ENCODE results near the gene NECAP2.
"Not testable (repeated sequence)": the region's sequence is repeated elsewhere in the genome, so short reads cannot be mapped to it uniquely, and the experiment has no call there.

The NECAP2 gene

DNA sequence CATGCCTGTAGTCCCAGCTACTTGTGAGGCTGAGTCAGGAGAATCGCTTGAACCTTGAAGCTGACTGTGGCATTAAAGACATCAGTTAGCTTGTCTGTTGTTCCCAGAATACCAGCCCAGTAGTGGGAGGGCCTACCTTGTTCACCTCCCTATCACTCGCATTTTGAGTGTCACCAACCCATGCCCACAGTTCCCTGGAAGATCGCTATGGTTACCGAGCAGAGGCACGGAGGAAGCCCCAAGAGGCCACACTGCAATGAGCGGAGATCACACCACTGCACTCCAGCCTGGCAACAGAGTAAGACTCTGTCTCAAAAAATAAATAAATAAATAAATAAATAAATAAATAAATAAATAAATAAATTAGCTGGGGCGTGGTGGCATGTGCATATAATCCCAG, 52.4 kb downstream of the NECAP2 start:
- in situ Hi-C loops (cut with MboI; ENCODE audit: low sequenced_read_pairs): not testable (repeated sequence)

DNA sequence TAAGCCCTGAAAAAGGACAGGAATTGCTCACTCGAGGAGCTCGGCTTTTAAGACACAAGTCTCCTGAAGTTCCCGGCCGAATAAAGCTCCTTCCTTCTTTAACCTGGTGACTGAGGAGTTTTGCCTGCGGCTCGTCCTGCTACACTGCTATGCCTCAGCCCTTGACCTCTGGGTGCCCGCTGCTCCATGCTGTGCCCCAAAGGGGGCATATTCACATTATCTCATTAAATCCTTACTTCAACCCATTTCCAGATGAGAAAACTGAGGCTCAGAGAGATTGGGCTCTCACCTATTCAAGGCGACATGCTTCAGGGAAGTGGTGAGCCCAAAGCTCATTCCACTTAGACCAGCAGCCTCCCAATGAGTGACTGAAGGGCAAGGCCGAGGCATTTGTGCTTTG, 53.2 kb downstream of the NECAP2 start:
- in situ Hi-C loops (cut with MboI; ENCODE audit: low sequenced_read_pairs): not testable (repeated sequence)

DNA sequence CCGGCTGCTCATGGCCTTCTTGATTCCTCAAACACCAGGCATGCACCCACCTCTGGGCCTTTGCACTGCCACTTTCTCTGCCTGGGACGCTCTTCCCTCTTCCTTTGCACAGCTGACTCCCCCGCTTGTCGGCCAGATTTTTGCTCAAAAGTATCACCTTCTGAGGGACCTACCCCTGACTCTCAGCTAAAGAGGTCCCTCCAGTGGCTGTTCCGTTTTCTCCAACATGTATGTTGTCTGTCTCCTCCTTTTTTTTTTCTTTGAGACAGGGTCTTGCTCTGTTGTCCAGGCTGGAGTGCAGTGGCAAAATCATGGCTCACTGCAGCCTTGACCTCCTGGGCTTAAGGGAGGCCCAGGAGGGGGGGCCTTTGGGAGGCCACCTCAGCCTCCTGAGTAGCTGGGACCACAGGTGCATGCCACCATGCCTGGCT, 57.0 kb downstream of the NECAP2 start:
- in situ Hi-C loops (cut with MboI; ENCODE audit: low sequenced_read_pairs): not testable (repeated sequence)

DNA sequence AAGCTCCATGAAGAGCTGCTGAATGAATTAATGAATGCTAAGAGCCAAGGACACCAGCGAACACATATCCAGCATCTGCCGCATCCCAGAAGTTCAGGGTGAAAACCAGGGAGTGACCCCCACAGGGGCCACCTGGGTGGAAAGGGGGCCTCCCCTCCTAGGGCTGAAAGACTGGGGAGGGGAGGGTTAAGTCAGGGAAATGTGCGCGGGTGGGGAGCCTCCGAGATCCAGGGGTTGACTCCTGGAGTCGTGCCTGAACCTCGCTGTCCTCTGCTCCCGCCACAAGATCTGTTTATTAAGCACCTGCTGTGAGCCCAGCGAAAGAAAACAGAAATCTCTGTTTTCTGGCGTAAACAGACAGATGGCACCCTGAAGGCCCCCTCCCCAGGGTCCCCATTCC, 57.5 kb downstream of the NECAP2 start:
- in situ Hi-C loops (cut with MboI; ENCODE audit: low sequenced_read_pairs): not testable (repeated sequence)

DNA sequence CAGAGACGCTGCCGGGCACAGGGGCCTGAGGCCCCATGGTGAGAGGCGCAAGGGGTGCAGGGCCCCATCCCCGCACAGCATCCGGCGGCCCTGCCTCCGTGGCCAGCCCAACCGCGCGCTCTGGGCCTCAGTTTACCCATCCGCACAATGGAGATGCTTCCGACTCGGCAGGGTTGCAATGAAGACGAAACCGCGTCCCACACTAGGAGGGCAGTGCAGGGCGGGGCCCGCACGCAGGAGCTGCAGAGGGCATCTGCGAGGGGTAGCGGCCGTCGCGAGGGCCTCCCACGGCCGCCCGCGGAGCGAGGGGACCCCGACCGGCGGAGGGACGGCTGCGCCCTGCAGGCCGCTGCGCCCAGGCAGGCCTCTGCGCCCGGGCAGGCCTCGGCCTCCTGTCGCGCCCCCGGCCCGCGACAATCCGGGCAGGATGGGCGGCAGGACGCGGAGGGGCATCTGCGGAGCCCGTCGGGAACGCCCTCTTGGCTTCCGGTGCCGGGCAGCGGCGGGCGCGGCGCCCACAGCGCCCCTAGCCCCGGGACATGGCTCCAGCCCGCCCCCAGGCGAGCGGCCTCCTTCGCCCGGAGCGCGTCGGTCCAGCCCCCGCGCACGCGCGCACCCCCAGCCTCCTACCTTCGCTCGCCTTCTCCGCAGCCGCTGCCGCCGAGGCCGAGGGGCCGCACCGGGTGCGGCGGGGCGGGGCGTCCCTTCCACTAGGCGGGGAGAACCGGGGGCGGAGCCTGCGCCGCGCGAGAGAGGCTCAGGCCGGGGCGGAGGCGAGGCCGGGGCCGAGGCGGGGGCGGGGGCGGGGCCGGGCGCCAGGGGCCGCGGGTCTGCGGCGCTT, 58.3 kb downstream of the NECAP2 start:
- in situ Hi-C loops (cut with MboI; ENCODE audit: low sequenced_read_pairs): no loop called here

DNA sequence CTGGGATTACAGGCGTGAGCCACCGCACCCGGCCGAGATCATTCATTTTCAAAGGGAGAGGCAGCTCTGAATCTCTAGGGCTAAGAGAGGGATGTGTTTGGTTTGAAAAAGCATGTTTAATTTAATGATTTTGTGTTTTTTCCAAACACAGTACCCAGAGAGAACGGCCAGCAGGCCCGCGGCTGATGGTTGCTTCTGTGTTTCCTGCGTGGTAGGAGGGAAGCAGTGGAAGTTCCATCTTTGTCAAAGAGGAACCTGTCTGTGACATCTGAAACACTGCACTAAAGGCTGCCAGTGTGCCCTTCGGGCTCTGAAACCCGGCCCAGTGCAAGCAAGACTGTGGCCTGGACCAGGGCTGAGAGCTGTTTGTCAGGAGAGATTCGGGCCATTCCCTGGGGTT, 59.9 kb downstream of the NECAP2 start:
- in situ Hi-C loops (cut with MboI; ENCODE audit: low sequenced_read_pairs): not testable (repeated sequence)

DNA sequence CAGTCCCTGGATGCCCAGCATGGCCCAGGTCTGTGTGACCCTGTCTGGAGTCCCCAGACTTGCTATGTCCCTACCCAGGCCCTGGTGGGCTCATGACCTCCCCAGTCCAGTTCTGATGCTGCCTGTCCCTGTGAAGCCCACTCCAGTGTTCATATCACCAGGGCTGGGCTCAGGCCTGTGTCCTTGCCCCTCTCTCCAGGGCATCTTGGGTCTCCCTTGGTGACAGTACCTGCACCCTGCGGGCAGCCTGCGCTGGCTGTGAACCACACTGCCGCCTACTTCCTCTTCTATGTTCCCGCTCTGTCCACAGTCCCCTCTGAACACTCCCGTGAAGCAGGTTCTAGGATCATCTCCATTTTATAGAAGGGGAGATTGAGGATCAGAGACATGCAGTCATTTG, 60.5 kb downstream of the NECAP2 start:
- in situ Hi-C loops (cut with MboI; ENCODE audit: low sequenced_read_pairs): not testable (repeated sequence)

DNA sequence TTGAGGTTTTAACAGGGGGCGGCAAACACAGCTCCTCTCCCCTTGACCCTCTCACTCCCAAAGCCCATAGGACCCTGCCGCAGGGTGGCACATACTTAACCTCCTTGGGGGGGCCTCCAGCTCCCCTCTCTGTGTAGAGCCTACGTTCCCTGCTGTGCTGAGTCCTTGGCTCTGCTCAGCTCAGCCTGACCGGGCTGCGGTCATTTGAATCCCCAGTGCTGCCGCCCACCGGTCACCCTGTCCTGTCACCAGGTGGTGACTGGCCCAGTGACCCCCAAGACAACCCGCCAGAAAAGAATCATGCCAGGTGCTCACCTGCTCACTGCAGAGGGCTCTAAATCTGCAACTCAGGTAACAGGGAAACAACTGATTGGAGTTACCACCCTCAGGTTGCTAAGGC, 60.9 kb downstream of the NECAP2 start:
- in situ Hi-C loops (cut with MboI; ENCODE audit: low sequenced_read_pairs): not testable (repeated sequence)

DNA sequence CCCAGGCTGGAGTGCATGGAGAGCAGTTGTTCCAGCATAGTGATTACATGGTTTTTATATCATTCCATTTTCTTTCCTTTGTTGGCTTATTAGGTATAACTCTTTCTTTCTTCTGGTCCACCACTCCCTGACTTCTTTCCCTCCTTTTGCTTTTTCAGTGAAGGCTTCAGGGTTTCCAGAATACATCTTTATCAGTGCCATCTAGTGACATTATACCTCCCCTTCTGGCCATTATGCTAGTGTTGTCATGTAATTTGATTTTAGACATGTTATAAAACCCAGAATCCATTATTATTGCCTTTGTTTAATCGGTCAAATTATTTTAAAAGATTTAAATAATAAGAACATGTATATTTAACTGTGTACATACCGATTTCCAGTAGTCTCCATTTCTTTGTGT, 63.0 kb downstream of the NECAP2 start:
- in situ Hi-C loops (cut with MboI; ENCODE audit: low sequenced_read_pairs): no loop called here

DNA sequence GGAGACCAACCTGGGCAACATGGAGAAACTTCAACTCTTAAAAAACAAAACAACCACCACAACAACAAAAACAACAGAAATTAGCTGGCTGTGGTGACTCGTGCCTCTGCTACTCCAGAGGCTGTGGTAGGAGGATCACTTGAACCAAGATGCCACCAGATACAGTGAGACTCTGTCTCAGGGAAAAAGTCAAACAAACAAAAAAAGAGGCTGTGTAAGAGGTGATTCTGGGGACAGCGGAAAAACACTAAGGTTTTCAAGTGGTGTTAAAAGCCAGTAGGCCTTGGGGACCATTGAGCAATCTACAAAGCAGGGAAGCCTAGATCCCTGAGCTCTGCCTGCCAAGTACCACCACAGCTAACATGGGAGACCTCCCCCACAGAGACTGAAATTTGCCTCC, 65.3 kb downstream of the NECAP2 start:
- in situ Hi-C loops (cut with MboI; ENCODE audit: low sequenced_read_pairs): not testable (repeated sequence)

DNA sequence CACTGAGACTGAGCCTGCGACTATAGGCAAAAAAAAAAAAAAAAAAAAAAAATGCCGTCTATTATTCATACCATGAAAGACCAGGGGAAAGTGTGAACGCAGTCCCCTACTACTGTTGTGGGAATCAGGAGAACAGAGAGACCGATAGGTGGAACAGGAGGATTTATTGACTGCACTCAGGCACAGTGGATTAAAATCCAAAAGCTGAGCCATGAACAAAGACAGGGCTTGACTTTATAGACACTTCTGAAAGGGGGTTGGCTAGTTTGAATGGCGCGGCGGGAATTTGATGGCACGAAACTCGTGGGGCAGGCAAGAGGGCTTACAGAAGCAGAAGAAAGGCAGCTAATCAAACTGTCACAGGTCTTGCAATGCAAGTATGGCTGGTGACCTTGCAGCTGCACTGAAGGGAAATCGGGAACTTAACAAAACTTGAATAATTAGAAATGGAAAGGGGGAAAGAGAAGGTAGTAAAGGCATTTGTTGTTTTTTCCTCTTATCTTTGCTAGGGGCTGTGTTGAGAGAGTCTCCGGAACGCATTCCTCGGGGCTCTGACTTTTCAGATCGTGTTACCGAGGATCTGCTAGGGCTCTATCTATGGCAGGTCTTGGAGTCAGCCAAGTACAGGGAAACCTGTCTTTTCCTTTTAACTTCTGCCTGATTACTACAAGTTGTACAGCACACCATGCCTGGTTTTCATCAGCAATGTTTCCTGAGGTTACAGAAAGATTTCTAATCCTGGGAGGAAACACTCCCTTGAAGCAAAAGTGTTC, 66.0 kb downstream of the NECAP2 start:
- in situ Hi-C loops (cut with MboI; ENCODE audit: low sequenced_read_pairs): not testable (repeated sequence)

DNA sequence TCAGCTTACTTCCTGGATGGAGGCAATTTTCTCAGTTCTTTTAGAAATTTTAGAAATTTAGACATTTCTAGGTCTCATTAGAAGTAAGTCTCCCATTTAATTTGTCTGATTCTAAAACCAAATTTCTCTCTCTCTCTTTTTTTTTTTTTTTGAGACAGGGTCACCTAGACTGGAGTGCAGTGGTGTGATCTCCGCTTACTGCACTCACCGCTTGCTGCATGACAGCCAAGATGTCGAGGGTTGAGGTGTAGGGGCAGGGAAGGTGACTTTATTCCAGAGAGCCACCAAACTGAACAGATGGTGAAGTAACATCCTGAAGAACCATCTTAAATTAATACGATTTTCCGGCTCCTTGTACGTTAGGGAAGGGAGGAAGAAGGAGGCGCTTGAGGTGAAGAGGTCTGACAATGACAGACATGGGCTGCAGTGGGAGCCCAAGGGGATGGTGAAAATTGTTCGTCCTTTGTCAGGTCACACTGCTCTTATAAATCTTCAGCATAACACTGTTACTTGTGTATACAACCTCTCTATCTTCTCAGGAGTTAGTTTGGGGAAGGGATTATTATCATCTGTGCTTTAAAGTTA, 68.4 kb downstream of the NECAP2 start:
- in situ Hi-C loops (cut with MboI; ENCODE audit: low sequenced_read_pairs): not testable (repeated sequence)
